NCI-H1694 (cell line): ENCODE data around the gene GPR12.
"Not testable (repeated sequence)": the region's sequence is repeated elsewhere in the genome, so short reads cannot be mapped to it uniquely, and the experiment has no call there.

Experiments
- DNase-seq: peaks from one replicate; lab custom pipeline; 2025; lab: John Stamatoyannopoulos, UW

Gene GPR12

DNA sequence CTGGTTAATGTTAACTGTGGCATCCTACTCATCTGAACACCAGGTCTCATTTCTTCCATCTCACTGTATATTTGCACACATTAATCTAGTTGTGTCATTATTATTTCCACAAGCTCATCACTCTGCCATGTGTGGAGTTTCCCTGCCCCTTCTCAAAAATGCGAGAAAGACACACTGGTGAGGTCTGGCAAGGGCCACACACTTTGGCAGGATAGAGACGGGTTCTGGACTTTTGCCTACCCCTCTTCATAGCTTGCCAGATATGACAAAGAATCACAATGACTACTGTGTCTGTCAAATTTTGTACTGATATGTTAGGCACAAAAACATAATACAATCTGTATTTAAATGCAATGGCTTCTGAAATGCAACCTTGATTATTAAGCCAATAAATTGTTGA, 12.9 kb downstream of the GPR12 start:
- no peak for DNase-seq

DNA sequence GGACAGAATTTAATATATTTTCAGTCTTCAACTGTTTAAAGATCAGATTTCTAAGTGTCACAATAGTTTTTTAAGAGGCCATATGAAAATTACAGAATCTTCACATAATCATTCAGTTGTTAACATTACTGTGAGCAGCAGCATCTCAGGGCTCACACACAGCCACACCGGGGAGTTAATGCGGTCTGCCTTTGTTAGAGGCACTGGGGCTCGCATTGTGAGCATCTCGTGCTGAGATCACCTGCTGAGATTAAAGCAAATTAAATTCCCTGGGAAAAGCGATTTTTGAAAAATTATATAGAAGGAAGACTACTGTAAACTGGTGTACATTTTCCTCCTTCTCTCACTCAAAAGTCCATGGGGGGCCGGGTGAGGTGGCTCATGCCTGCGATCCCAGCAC, 16.6 kb downstream of the GPR12 start:
- no peak for DNase-seq

DNA sequence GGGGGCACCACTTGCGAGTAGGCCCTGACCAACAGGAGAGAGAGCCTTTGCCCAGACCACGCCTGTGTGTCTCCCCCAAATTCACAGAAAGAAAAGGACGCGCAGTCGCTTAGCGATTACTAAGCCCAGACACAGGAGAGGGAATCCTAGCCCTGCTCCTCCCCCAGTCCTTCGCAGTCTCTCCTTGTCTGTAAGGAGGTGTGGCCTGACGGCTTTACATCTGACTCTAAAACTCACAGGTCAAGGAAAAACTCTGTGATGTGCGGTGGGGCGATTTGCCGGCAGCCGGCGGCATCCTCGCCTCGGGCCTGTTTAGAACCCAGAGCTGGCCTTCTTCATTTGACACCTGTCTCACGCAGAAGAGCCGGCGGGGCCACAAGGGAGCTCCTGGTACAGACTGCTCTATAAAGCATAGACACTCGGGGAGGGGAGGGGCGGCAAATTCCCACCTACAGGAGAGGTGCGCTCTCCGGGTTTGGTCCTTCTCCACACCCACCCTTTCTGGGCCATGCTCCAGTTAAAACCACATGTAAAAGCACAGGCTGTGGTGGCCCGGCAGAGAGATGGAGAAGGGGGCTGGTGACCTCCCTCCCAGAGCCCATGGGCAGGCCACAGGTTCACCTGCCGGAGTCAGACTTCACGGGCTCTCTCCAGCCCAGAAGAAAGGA, 17.8 kb downstream of the GPR12 start:
- DNase-seq: no peak

DNA sequence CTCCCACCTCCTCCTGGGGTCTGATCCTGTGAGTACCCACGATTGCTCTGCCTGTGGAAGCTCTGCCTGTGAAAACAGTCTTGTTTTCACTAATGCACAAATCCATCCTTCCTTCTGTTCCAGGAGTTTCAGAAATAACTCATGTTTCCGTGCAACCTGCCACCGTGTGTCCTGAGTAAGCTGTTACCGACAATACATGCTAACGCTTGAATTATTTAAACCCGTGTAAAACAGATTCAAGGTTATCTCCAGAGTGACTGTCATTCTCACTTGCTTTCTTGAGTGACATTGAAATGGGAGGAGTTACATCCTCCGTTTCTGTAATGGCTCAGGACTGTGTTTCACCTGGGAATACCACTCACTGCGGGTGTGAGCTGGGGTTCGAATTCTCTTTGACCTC, 24.9 kb downstream of the GPR12 start:
- DNase-seq: no peak

DNA sequence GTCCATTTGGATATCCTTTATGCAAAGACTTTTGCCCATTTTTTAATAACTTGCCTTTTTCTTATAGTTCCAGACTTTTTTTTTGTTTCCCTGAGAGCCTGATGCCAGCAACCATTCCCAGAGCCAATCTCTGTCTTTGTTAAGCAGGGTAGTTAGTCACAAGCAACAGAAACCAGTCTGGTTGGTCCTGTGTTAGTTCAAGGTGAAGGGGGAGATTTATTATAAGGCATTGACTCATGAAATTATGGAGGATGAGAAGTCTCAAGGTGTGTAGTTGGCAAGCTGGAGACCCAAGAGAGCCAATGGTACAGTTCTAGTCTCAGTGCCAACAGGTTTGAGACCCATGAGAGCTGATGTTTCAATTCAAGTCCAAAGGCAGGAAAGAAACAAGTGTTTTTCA, 33.0 kb downstream of the GPR12 start:
- DNase-seq: no peak

DNA sequence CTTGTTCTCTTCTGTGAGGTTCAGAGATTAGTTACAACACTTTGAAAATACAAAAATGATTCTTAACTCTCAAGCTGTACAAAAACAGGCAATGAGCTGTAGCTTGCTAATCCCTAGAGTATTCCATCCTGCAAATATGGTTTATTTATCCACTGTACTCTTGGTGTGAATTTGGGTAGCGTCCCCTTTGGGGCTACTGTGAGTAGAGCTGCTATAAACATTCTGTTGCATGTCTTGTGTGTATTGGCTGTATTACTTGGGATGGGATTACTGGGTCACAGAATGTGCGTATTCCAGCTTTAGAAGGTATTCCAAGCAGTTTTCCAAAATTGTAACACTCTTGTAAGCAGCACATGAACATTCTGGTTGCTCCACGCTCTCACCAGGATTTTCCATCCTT, 33.5 kb downstream of the GPR12 start:
- no peak for DNase-seq

DNA sequence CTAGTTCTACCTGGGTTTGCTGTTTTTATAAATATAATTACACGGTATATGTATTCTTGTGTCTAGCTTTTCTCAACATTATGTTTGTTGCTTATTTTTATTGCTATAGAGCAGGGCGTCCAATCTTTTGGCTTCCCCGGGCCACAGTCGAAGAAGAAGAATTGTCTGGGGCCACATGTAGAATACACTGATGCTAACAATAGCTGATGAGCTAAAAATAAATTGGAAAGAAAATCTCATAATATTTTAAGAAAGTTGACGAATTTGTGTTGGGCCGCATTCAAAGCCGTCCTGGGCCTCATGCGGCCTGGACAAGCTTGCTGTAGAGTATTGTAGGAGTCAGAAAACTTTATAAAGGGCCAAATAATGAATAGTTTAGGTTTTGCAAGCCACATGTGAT, 33.9 kb downstream of the GPR12 start:
- DNase-seq: no peak

DNA sequence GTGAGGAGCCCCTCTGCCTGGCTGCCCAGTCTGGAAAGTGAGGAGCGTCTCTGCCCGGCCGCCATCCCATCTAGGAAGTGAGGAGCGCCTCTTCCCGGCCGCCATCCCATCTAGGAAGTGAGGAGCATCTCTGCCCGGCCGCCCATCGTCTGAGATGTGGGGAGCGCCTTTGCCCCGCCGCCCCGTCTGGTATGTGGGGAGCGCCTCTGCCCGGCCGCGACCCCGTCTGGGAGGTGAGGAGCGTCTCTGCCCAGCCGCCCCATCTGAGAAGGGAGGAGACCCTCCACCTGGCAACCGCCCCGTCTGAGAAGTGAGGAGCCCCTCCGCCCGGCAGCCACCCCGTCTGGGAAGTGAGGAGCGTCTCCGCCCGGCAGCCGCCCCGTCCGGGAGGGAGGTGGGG, 37.0 kb downstream of the GPR12 start:
- not testable (repeated sequence) for DNase-seq

DNA sequence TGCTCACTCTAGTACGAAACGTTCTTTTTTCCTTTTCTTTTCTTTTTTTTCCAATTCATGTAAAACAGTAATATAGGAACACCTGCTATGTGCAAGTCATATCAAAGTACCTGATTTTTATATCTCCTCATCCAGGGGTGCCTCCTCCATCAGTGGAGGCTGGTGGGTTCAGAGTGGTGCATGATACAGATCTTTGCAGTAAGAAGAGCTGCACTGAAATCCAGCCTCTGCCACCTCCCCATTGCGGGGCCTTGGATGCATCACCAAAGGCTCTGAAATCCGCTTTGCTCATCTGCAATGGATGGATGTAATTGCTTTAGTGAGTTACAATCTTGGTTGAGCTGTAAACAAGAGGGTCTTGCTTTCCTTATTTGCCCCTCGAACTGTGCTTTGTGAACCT, 38.3 kb downstream of the GPR12 start:
- DNase-seq: peak; percentile 3

DNA sequence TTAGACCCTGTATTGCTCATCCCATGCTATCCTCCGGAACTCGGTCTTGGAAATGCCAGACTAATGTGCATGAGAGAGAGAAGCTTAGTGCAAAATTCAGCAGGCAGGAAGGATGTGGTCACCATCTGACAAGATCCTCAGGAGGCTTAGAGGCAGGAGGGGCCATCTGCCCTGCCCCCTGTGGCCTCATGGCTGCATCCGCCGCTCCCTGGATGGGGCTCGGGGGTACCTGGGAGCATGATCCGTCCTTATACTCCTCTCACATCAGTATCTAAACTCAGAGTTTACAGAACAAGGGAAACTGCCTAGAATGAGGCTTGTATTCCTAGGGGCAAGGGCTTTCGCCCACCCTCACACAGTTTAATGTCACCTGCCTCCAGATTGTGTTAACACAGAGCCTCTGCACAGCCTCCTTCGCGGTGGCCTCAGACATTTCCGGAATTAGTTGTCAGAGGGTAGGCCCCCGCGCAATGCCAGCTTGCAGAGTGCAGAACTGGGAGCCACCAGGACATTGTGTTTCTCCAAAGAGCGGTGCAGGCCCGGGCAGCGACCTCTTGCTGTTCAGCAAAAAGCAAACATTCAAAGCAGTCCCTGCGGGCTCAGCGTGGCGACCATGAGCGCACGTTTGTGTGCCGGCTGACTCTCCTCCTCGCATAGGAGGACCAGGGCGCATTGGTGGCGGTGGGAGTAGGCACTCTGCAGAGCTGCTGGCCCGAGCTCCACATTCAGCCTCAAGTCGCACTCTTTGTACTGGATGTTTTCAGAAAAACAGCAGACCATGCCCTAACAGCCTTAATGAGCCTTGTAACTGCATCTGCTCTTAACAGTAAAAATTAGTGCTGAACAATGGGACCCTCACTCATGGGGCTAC, 39.1 kb downstream of the GPR12 start:
- DNase-seq: peak; percentile 65

DNA sequence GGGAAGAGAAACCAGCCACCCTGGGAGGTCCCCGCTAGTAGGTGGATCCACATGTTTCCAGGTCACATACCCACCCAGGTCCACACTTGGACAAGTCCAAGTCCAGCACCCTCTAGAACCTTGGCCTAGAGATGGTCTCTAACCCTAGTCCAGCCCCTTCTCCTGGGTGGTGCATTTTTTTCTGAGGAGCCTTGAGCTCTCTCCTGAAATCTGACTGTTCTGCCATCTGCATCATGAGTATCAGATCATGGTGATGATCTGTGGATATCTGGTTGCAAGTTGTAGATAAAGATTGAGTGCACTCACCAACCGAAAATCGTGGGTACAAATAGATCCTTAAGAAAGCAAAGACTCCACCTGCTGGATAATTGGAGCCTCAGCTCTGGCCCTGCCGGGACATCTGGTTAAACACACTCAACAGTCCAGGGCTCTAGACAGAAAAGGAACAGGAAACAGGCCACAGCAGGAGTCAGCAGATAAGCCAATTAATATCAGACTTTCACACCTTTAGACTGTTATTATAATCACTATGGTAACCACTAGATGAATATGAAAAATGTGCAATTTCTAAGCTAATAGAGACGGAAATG, 41.1 kb downstream of the GPR12 start:
- DNase-seq: peak; percentile 62

DNA sequence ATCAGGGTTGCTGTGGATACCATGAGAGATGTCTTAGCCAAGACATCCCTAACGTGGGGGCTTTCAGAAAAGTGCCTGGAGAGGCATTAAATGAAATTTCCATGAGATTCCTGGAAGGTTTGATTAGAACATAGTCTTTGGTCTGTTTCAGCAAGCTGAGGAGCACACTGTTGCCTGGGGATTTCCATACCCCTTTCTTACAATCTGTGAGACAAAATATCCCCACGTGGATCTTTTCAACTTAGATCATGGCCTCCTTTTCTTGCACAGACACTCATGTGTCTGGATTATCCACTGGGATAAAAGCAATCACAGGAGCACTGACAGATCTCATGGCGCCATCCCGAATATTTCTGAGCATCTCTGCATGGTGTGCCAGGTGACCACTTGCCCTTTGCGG, 41.7 kb downstream of the GPR12 start:
- no peak for DNase-seq

DNA sequence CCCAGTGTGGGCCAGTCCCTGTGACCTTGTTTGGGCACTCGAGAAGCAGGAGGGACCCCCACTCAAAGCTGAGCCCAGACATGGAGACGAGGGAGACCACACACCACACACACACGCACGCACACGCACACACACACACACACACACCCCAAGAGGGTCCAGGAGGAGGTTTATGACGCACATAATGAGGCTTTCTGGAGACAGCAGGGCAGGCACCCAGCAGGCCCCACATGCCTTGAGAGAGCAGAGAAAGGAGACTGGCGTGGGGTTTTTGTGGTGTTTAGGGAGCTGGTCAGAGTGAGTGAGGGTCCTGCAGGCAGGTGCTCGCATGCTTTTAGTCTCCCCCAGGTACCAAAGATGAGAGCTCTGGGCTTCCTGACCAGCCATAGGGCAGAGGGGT, 42.4 kb downstream of the GPR12 start:
- no peak for DNase-seq

DNA sequence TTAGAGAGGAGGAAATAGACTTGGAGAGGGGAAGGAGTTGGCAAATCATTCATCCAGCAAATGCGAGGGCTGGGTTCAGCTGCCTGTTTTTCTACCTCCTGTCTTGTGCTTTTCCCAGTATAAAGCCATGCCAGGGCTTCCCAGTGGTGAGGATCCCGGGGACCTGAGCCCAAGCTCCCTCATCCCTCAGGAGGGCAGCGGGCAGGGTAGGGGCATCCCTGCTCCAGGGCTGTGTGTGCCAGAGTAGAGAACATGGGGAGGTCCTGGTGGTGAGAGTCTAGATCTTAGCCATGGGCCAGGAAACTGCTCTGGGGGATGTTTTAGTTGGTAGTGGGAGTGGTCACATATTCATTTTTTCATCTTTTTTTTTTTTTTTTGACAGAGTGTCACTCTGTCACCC, 43.6 kb downstream of the GPR12 start:
- no peak for DNase-seq

DNA sequence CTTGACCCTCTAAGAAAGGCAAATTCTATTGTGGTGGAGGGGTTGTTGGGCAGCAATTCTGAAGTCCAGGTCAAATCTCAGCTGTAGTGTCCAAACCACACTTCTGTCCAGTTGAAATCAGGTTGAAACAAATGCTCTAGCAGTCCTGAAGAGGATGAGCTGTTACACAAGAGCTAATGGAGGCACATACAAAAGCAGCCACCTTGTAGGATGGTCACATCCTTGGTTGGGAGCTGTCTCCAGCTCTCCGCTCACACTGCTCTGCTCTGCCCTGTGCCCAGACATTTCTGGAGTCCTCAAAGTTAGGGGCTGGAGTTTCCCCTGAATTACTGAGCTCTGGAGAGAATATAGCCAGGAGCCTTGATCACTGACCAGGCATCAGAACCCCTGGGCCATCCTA, 47.2 kb downstream of the GPR12 start:
- no peak for DNase-seq

DNA sequence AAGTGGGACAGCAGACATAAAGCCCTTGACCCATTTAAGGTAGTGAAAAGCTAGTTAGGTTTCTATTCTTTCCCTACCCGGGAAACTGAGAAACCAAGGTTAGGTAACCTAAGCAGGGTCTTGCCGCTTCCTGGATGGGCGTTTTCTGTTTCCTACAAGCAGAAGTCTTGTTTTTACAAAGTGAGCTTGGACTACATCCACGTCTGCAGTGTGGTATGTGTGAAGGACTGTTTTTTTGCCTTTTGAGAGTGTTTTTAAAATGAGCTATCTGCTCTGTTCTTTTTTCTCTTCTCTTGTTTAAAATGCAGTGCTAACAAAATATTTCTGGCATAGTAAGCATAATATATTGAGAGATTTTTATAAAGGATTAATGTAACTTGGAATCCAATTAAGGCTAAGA, 49.4 kb downstream of the GPR12 start:
- no peak for DNase-seq

DNA sequence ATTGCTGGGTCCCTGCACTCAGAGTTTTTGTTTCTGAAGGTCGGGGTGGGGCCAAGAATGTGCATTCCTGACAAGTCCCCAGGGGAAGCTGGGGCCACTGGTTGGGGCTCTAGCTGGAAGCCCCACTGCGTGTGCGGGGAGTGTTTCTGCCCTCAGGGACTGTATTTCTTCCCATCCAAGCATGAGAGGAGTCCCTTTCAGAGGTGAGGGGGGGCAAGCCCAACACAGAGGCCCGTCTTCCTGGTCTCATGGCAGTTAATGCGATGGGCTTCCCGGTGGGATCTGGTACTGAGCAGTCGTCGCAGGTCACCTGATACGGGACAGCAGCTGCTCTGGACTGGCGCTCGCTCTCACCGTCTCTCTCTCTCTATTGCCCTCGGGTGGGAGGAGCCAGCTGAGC, 50.4 kb downstream of the GPR12 start:
- no peak for DNase-seq

DNA sequence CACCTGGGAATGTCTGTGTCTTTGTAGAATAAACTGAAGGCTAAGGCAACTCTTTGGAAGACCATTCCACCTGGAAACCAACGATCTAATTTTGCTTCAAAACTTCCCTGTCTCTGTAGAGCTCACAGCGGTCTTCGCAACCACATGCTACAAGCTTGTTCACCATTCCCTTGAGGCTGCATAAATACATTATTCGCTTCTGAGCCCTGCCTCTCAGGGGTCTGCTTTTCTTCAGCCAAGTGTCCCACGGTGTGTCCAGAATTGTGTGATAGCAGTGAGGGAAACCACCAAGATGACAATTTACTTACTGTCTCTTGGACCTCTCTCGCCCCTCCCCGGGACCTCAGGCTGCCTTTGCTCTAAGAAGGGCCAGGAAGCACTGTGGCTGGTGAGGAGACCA, 51.1 kb downstream of the GPR12 start:
- no peak for DNase-seq

DNA sequence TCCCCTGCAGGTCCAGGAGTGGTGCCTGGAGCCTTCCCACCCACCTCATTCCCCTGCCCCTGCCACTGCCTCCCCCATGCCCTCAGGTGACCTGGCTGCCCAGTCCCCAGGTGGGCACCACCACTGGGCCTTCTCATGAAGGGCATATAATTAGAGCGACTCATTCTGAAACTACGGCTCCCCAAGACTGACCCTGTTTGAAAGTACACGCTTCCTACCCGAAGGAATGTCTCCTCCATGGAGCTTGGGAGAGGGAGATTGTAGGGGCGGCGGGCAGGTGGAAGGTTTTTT, 52.6 kb downstream of the GPR12 start:
- no peak for DNase-seq

DNA sequence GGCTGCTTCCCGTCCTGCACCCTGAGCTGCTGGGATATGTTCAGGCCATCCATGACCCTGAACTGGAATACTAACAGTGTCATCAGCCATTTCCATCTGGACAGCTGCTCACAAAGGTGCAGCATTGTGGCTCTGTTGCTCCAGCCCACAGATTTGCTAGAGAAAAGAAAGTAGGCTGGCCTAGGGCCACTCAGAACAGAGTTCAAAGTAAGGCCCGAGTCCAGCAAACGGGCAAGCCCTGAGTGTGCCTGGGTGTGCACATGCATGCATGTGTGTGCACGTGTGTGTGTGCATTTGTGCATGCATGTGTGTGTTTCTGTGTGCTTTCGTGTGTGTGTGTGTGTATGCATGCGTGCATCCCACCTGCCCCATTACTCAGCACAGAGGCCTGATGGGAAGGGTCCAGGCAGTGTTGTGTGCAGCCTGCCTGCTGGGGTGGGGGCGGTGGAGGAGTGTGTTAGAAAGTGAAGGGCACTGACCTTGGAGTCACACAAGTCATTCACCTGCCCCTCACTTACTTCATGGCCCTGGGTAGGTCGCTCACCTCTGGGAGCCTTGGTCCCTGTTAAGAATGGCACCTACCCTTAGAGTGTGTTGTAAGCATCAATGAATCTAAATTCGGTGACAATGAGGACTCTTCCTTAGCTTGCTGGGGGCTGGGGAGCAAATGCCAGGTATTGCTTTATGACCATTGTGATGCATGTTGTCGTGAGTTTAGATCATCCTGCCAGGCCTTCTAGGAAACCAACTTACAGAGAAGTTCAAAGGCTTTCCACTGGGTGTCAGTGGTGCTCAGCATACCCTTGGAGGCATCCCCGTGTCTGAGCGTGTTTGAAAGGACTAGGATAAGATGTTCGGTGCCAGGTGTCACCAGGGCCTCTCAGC, 53.2 kb downstream of the GPR12 start:
- DNase-seq: peak; percentile 71

DNA sequence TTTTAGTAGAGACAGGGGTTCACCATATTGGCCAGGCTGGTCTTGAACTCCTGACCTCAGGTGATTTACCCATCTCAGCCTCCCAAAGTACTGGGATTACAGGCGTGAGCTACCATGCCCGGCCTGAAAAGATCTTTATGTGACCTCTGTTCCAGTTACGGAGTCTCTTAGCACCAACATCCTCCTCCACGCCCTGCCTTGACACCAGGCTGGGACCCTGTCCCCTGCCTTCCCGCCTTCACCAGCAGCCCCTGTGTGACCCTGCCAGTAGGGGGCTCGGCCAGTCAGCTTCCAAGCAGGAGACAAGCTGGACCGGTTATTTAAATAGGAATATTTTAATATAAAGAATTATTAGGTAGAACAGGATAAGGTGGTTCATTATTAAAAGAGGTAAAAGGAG, 54.2 kb downstream of the GPR12 start:
- no peak for DNase-seq

DNA sequence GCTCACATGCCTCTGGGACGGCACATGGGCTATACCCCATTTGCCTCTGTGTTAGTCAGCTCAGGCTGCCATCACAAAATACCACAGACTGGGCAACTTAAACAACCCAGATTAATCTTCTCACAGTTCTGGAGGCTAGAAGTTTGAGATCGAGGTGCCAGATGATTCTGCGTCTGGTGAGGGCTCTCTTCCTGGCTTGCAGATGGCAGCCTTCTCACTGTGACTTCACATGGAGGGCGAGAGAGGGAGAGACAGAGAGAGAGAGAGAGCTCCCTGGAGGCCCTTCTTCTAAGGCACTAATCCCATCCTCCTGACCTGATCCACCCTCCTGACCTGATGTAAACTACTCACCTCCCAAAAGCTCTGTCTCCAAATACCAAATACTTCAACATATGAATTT, 55.0 kb downstream of the GPR12 start:
- DNase-seq: no peak
